DND-41 (cell line): ENCODE measurements around the gene ADAM30.

Experiments used
- ATAC-seq: fragments of 200-7000 bp; cut with Tn5 transposase; 3 replicates; pipeline ENCODE4 v1.9.1; 2021; ENCODE audit warnings: low read depth; ENCODE audit not compliant: insufficient read depth
- DNase-seq: peaks from one replicate; pipeline ENCODE4 v3.0.0-alpha.2; 2020
- H2AFZ ChIP-seq: 2 replicates; pipeline ENCODE4 v1.6.0; 2012; ENCODE audit warnings: low read depth, low read length
- H3K27ac ChIP-seq: 2 replicates; pipeline ENCODE4 v1.5.1; 2012; ENCODE audit warnings: low read length, inconsistent platforms
- H3K27me3 ChIP-seq: fragments of 200-600 bp; sonication (generic); 2 replicates; pipeline ENCODE4 v1.6.0; 2012; ENCODE audit warnings: low read length, mild to moderate bottlenecking, inconsistent platforms; ENCODE audit not compliant: insufficient read depth, poor library complexity
- H3K36me3 ChIP-seq: 2 replicates; pipeline ENCODE4 v1.5.1; 2012; ENCODE audit warnings: low read length, inconsistent platforms; ENCODE audit not compliant: insufficient read depth
- H3K4me1 ChIP-seq: 2 replicates; pipeline ENCODE4 v1.5.1; 2012; ENCODE audit warnings: mild to moderate bottlenecking, low read length; ENCODE audit not compliant: insufficient read depth
- H3K4me2 ChIP-seq: 2 replicates; pipeline ENCODE4 v1.6.0; 2012; ENCODE audit warnings: mild to moderate bottlenecking, moderate library complexity, low read length, inconsistent platforms; ENCODE audit not compliant: insufficient read depth
- H3K4me3 ChIP-seq, 2 experiments: fragments of 200-600 bp in 1 of 2; shearing (Covaris generic) in 1 of 2; 2 replicates each; pipeline ENCODE4 v1.5.1; 2012 to 2016; ENCODE audit warnings: inconsistent platforms in 2 of 2, low read length in 2 of 2, mild to moderate bottlenecking in 2 of 2, low read depth in 1 of 2, moderate library complexity in 1 of 2
- H3K79me2 ChIP-seq: 2 replicates; pipeline ENCODE4 v1.6.0; 2012; ENCODE audit warnings: low read length, inconsistent platforms; ENCODE audit not compliant: insufficient read depth
- H3K9ac ChIP-seq: 2 replicates; pipeline ENCODE4 v1.6.0; 2012; ENCODE audit warnings: low read depth, mild to moderate bottlenecking, inconsistent platforms, low read length, moderate library complexity
- H3K9me3 ChIP-seq: 2 replicates; pipeline ENCODE4 v1.5.1; 2012; ENCODE audit warnings: low read length, moderate library complexity, mild to moderate bottlenecking, inconsistent platforms; ENCODE audit not compliant: insufficient read depth, severe bottlenecking
- H4K20me1 ChIP-seq: 2 replicates; pipeline ENCODE4 v1.6.0; 2012; ENCODE audit warnings: low read length; ENCODE audit not compliant: insufficient read depth
- CTCF ChIP-seq: IDR thresholded peaks from 2 replicates; pipeline ENCODE4 v1.5.1; 2012; ENCODE audit warnings: borderline replicate concordance, low read length, moderate library complexity, mild to moderate bottlenecking; ENCODE audit not compliant: poor library complexity, severe bottlenecking; ENCODE audit errors: extremely low read depth
- EZH2 ChIP-seq: IDR thresholded peaks from 3 replicates; pipeline ENCODE4 v1.6.1; 2012; ENCODE audit warnings: borderline replicate concordance, low read depth, mild to moderate bottlenecking, moderate library complexity, low read length, inconsistent platforms; ENCODE audit not compliant: severe bottlenecking

Gene ADAM30

GRCh38 chr1:119933397-119933796 is 37.1 kb upstream of the ADAM30 start:
- peaks cover 4% of the 10 kb centered on the region for H3K9me3 ChIP-seq

GRCh38 chr1:119929643-119930315 is 33.5 kb upstream of the ADAM30 start:
- ATAC-seq = no peak
- H3K9me3 ChIP-seq = peaks cover 4% of the 10 kb centered on the region
- H3K9ac ChIP-seq = no peak overlapping the region
- no peaks in the 10 kb centered on the region for H3K27me3 ChIP-seq
- no peak overlapping the region for H3K27ac ChIP-seq
- H3K4me2 ChIP-seq = no peak overlapping the region
- no peak for DNase-seq
- TF ChIP-seq CTCF = no peak
- no peak for TF ChIP-seq EZH2
- no peaks in the 10 kb centered on the region for H3K4me1 ChIP-seq
- no peak overlapping the region for H3K4me3 ChIP-seq
- H2AFZ ChIP-seq = no peak overlapping the region
- no peaks in the 10 kb centered on the region for H4K20me1 ChIP-seq
- no peaks in the 10 kb centered on the region for H3K79me2 ChIP-seq
- peaks cover 72% of the 10 kb centered on the region for H3K36me3 ChIP-seq

More at GRCh38 chr1:119933397-119933796, 37.1 kb upstream of the ADAM30 start:
- DNase-seq (no peak), ATAC-seq (no peak)
- Histone ChIP-seq H3K79me2 (no peaks in the 10 kb centered on the region), H3K4me2 (no peak overlapping the region), H3K9ac (no peak overlapping the region), H3K4me3 (no peak overlapping the region), H3K36me3 (peaks cover 70% of the 10 kb centered on the region), H3K27ac (no peak overlapping the region), H2AFZ (no peak overlapping the region), H3K27me3 (no peaks in the 10 kb centered on the region), H4K20me1 (no peaks in the 10 kb centered on the region), H3K4me1 (no peaks in the 10 kb centered on the region)
- no peak for TF ChIP-seq CTCF
- no peak for TF ChIP-seq EZH2

- peaks cover 79% of the 10 kb centered on the region for H3K36me3 ChIP-seq
- H3K27me3 ChIP-seq = no peaks in the 10 kb centered on the region
- TF ChIP-seq CTCF (no peak), EZH2 (no peak)
- H3K4me3 ChIP-seq = no peak overlapping the region
- H2AFZ ChIP-seq = no peak overlapping the region
- DNase-seq (no peak), ATAC-seq (no peak)
- H3K4me1 ChIP-seq = no peaks in the 10 kb centered on the region
- H3K9ac ChIP-seq = no peak overlapping the region
- H4K20me1 ChIP-seq = no peaks in the 10 kb centered on the region
- no peak overlapping the region for H3K27ac ChIP-seq
- no peaks in the 10 kb centered on the region for H3K9me3 ChIP-seq
- no peaks in the 10 kb centered on the region for H3K79me2 ChIP-seq
- no peak overlapping the region for H3K4me2 ChIP-seq
These were observed 30.2 kb upstream of the ADAM30 start for GRCh38 chr1:119926553-119926952.
